Left lung (tissue), 10 donors: ENCODE measurements around the gene RNASE11. TPM values are rescaled to one million over a fixed set of nuclear protein-coding genes. Genes with fewer than 3 reads are reported as not detected.

Source experiments
- ATAC-seq: fragments of 200-7000 bp; cut with Tn5 transposase; one replicate; pipeline ENCODE4 v1.9.1; 2020; ENCODE audit warnings: moderate library complexity
- DNase-seq, 4 donors: peaks; one replicate each; pipeline ENCODE4 v3.0.0-alpha.2; 2013 to 2020
- H3K27ac ChIP-seq, 2 donors: fragments of 200-600 bp; sonication (generic) in 1 of 2; one replicate each; pipeline versions ENCODE4 v1.5.0 to v1.8.0; 2020 to 2021
- H3K27me3 ChIP-seq, 2 donors: fragments of 200-600 bp; sonication (generic) in 1 of 2; one replicate each; pipeline versions ENCODE4 v1.5.0 to v1.8.0; 2020 to 2021
- H3K36me3 ChIP-seq, 2 donors: fragments of 200-600 bp; sonication (generic) in 1 of 2; one replicate each; pipeline versions ENCODE4 v1.5.0 to v1.8.0; 2020 to 2021
- H3K4me1 ChIP-seq, 2 donors: fragments of 200-600 bp; one replicate each; pipeline ENCODE4 v1.8.0; 2021
- H3K4me3 ChIP-seq, 2 donors: fragments of 200-600 bp; sonication (generic) in 1 of 2; one replicate each; pipeline versions ENCODE4 v1.5.0 to v1.8.0; 2020 to 2021; ENCODE audit warnings: mild to moderate bottlenecking in 1 of 2
- H3K9me3 ChIP-seq, 2 donors: fragments of 200-600 bp; sonication (generic) in 1 of 2; one replicate each; pipeline versions ENCODE4 v1.5.0 to v1.8.0; 2020 to 2021
- CTCF ChIP-seq, 2 donors: fragments of 200-600 bp; sonication (generic) in 1 of 2; IDR thresholded peaks; one replicate each; pipeline versions ENCODE4 v1.5.0 to v1.8.0; 2021; ENCODE audit warnings: antibody characterized with exemption in 2 of 2
- intact Hi-C, 2 donors: fragments of 100-400 bp; cut with DNase I; formaldehyde crosslinking; loops; one replicate each; pipeline versions ENCODE4 v1.11.2 to v1.14.2; 2022
- polyA plus RNA-seq, 6 donors: library from polyadenylated mRNA; unstranded; fragments of 120-200 nt; gene quantifications; one replicate each; pipeline ENCODE4 v1.2.1, GENCODE V29; 2013; ENCODE audit not compliant: insufficient read length in 6 of 6
- total RNA-seq, 2 donors: library from RNA; stranded (reverse); fragmentation: NEBNext Ultra II Directional; extraction: Animal tissue kit (Norgen Biotek cat#: 25700); gene quantifications; one replicate each; pipeline ENCODE4 v1.2.1, GENCODE V29; 2021
- donor health status: DM: no; HTN: yes; CAD: no.
- donor health status: DM: no; HTN: no; CAD: no.

RNASE11 gene
- total and polyA plus RNA-seq, 8 donors, result not detected

GRCh38 chr14:20618271-20618749, 30.5 kb upstream of the RNASE11 start:
- DNase-seq, result no peak
- Histone ChIP-seq H3K27me3 (peaks cover 0 to 17% of the 10 kb centered on the region in 2 donors), H3K4me1 (peaks cover 0 to 37% of the 10 kb centered on the region in 2 donors), H3K4me3 (no peak overlapping the region), H3K36me3 (no peaks in the 10 kb centered on the region), H3K27ac (no peak overlapping the region), H3K9me3 (no peaks in the 10 kb centered on the region)
- intact Hi-C loops, result no loop called here
- ATAC-seq, result no peak
- TF ChIP-seq CTCF (IDR thresholded peaks at IDR 0.05), result no peak

- H3K27me3 ChIP-seq, result peaks cover 0 to 8% of the 10 kb centered on the region in 2 donors
- H3K4me1 ChIP-seq, result peaks cover 0 to 37% of the 10 kb centered on the region in 2 donors
- TF ChIP-seq CTCF (IDR thresholded peaks at IDR 0.05), result no peak
- DNase-seq, result no peak
- no peak for ATAC-seq
- no peak overlapping the region for H3K27ac ChIP-seq
- H3K9me3 ChIP-seq, result no peaks in the 10 kb centered on the region
- H3K36me3 ChIP-seq, result no peaks in the 10 kb centered on the region
- intact Hi-C loops, result no loop called here
- no peak overlapping the region for H3K4me3 ChIP-seq
Observed at GRCh38 chr14:20617138-20618003, 29.6 kb upstream of the RNASE11 start.

- H3K9me3 ChIP-seq, result no peaks in the 10 kb centered on the region
- H3K4me3 ChIP-seq, result no peak overlapping the region
- ATAC-seq (no peak), DNase-seq (no peak)
- H3K27me3 ChIP-seq, result no peaks in the 10 kb centered on the region
- intact Hi-C loops, result no loop called here
- H3K4me1 ChIP-seq, result peaks cover 0 to 41% of the 10 kb centered on the region in 2 donors
- no peak overlapping the region for H3K27ac ChIP-seq
- TF ChIP-seq CTCF (IDR thresholded peaks at IDR 0.05), result no peak
- no peaks in the 10 kb centered on the region for H3K36me3 ChIP-seq
Observed at GRCh38 chr14:20615996-20616395, 28.2 kb upstream of the RNASE11 start.

- H3K9me3 ChIP-seq, result no peaks in the 10 kb centered on the region
- ATAC-seq (peak; percentile 5), DNase-seq (peak in 1 of 4 donors; percentile 62)
- no peaks in the 10 kb centered on the region for H3K27me3 ChIP-seq
- H3K4me3 ChIP-seq, result peak overlapping the region; percentile 33 to 41
- intact Hi-C loops, result loop anchor here (5.0 kb wide), 2 partner anchors 68 to 73 kb away; partner anchors contain the start of genes ANG (in 1 of the 2) and RNASE4 (in 1 of the 2)
- H3K4me1 ChIP-seq, result peaks cover 3 to 55% of the 10 kb centered on the region in 2 donors
- TF ChIP-seq CTCF (IDR thresholded peaks at IDR 0.05), result no peak
- H3K36me3 ChIP-seq, result no peaks in the 10 kb centered on the region
- peak overlapping the region; percentile 69 to 85 for H3K27ac ChIP-seq
Observed at GRCh38 chr14:20614038-20614840, 26.4 kb upstream of the RNASE11 start.
